HEK293T (cell line): ENCODE data around the gene PRKCG.

ENCODE experiments used
- CTCF ChIA-PET: fragments of 350-600 bp; formaldehyde crosslinking; extraction: SDS; loops from one replicate; lab custom pipeline; 2021; ENCODE audit warnings: antibody characterized with exemption, inconsistent platforms; lab: Yijun Ruan, JAX
- POLR2A ChIA-PET: fragments of 350-600 bp; formaldehyde crosslinking; extraction: SDS; loops from one replicate; lab custom pipeline; 2020; ENCODE audit warnings: antibody characterized with exemption, inconsistent platforms; lab: Yijun Ruan, JAX
- DNase-seq: peaks from one replicate; pipeline ENCODE4 v3.0.0; 2012; ENCODE audit warnings: mixed read lengths; ENCODE audit errors: extremely low spot score
- ARNT ChIP-seq: fragments of 450-650 bp; IDR thresholded peaks from 2 replicates; pipeline ENCODE4 v1.6.1; 2017; ENCODE audit warnings: mild to moderate bottlenecking
- BHLHE40 ChIP-seq: fragments of 450-650 bp; IDR thresholded peaks from 2 replicates; pipeline ENCODE4 v1.6.1; 2016; ENCODE audit warnings: mild to moderate bottlenecking, moderate library complexity, borderline replicate concordance
- CTBP1 ChIP-seq: fragments of 450-650 bp; IDR thresholded peaks from 2 replicates; pipeline ENCODE4 v1.6.1; 2016; ENCODE audit warnings: borderline replicate concordance
- ELF4 ChIP-seq: fragments of 450-650 bp; IDR thresholded peaks from 2 replicates; pipeline ENCODE4 v1.6.1; 2017; ENCODE audit warnings: antibody characterized with exemption
- FOXA1 ChIP-seq: fragments of 450-650 bp; IDR thresholded peaks from 2 replicates; pipeline ENCODE4 v1.6.1; 2016; ENCODE audit warnings: mild to moderate bottlenecking
- FOXK2 ChIP-seq: fragments of 450-650 bp; IDR thresholded peaks from 2 replicates; pipeline ENCODE4 v1.6.1; 2016; ENCODE audit warnings: mild to moderate bottlenecking
- FOXM1 ChIP-seq: fragments of 450-650 bp; IDR thresholded peaks from 2 replicates; pipeline ENCODE4 v1.6.1; 2017; ENCODE audit warnings: mild to moderate bottlenecking, borderline replicate concordance
- HDGF ChIP-seq: fragments of 450-650 bp; IDR thresholded peaks from 2 replicates; pipeline ENCODE4 v1.6.1; 2017; ENCODE audit warnings: antibody characterized with exemption, borderline replicate concordance
- L3MBTL2 ChIP-seq: fragments of 450-650 bp; conservative IDR thresholded peaks from 2 replicates; pipeline ENCODE4 v1.6.1; 2016; ENCODE audit warnings: mild to moderate bottlenecking
- LEF1 ChIP-seq: fragments of 450-650 bp; IDR thresholded peaks from 2 replicates; pipeline ENCODE4 v1.6.1; 2017; ENCODE audit warnings: mild to moderate bottlenecking, borderline replicate concordance
- NFRKB ChIP-seq: fragments of 450-650 bp; IDR thresholded peaks from 2 replicates; pipeline ENCODE4 v1.6.1; 2016; ENCODE audit warnings: mild to moderate bottlenecking, moderate library complexity
- PKNOX1 ChIP-seq: fragments of 450-650 bp; IDR thresholded peaks from 2 replicates; pipeline ENCODE4 v1.6.1; 2016
- SP1 ChIP-seq: fragments of 450-650 bp; IDR thresholded peaks from 2 replicates; pipeline ENCODE4 v1.6.1; 2017
- SUZ12 ChIP-seq: fragments of 450-650 bp; IDR thresholded peaks from 2 replicates; pipeline ENCODE4 v1.6.1; 2016; ENCODE audit warnings: mild to moderate bottlenecking
- TARDBP ChIP-seq: fragments of 450-650 bp; IDR thresholded peaks from 2 replicates; pipeline ENCODE4 v1.6.1; 2016
- ZNF384 ChIP-seq: fragments of 450-650 bp; IDR thresholded peaks from 2 replicates; pipeline ENCODE4 v1.6.1; 2016

PRKCG gene

GRCh38 chr19:53872762-53873161 lies 9.2 kb upstream of the PRKCG start:
- ChIA-PET CTCF (no interaction called here), POLR2A (interaction anchor here (1.5 kb wide), 1 partner anchor 9 kb away, joined by 6 read pairs; the partner anchor contains the start of gene PRKCG)
- no peak for DNase-seq
- TF ChIP-seq FOXM1: no peak
- TF ChIP-seq LEF1: no peak
- TF ChIP-seq BHLHE40: no peak
- TF ChIP-seq FOXK2: no peak
- TF ChIP-seq SP1: no peak
- TF ChIP-seq TARDBP: no peak
- no peak for TF ChIP-seq ZNF384
- no peak for TF ChIP-seq ARNT
- TF ChIP-seq NFRKB: no peak
- no peak for TF ChIP-seq HDGF
- TF ChIP-seq PKNOX1: no peak
- TF ChIP-seq FOXA1: no peak
- no peak for TF ChIP-seq L3MBTL2
- no peak for TF ChIP-seq SUZ12
- no peak for TF ChIP-seq ELF4
- TF ChIP-seq CTBP1: no peak

- ChIA-PET POLR2A (no interaction called here), CTCF (interaction anchor here (0.5 kb wide), 1 partner anchor 186 kb away, joined by 3 read pairs; no protein-coding TSS in a partner anchor)
- no peak for TF ChIP-seq ARNT
- TF ChIP-seq L3MBTL2: no peak
- no peak for TF ChIP-seq ELF4
- no peak for TF ChIP-seq LEF1
- no peak for TF ChIP-seq PKNOX1
- TF ChIP-seq ZNF384: no peak
- no peak for TF ChIP-seq HDGF
- no peak for TF ChIP-seq FOXK2
- no peak for TF ChIP-seq SUZ12
- no peak for TF ChIP-seq FOXA1
- TF ChIP-seq TARDBP: no peak
- no peak for TF ChIP-seq SP1
- no peak for TF ChIP-seq FOXM1
- no peak for TF ChIP-seq NFRKB
- no peak for DNase-seq
Measured at GRCh38 chr19:53873773-53874605, 8.0 kb upstream of the PRKCG start.

- ChIA-PET POLR2A (no interaction called here), CTCF (no interaction called here)
- no peak for TF ChIP-seq CTBP1
- no peak for TF ChIP-seq FOXM1
- no peak for TF ChIP-seq ZNF384
- TF ChIP-seq NFRKB: no peak
- TF ChIP-seq LEF1: no peak
- TF ChIP-seq PKNOX1: no peak
- TF ChIP-seq L3MBTL2: no peak
- no peak for TF ChIP-seq ELF4
- no peak for TF ChIP-seq ARNT
- no peak for TF ChIP-seq FOXK2
- no peak for DNase-seq
Measured at GRCh38 chr19:53874606-53874990, 7.4 kb upstream of the PRKCG start.

GRCh38 chr19:53875602-53876325 lies 6.2 kb upstream of the PRKCG start:
- CTCF ChIA-PET: no interaction called here
- TF ChIP-seq ARNT (no peak), TARDBP (no peak), PKNOX1 (no peak), SP1 (no peak), NFRKB (no peak), L3MBTL2 (no peak), FOXM1 (no peak)
- DNase-seq: no peak
- POLR2A ChIA-PET: interaction anchor here (1.3 kb wide), 1 partner anchor 104 kb away, joined by 4 read pairs; no protein-coding TSS in a partner anchor

GRCh38 chr19:53876651-53877224 lies 5.3 kb upstream of the PRKCG start:
- CTCF ChIA-PET: interaction anchor here (0.6 kb wide), 1 partner anchor 66 kb away, joined by 3 read pairs; no protein-coding TSS in a partner anchor
- no peak for DNase-seq
- POLR2A ChIA-PET: interaction anchor here (0.6 to 1.3 kb wide), 2 partner anchors 9 to 103 kb away, joined by 3 to 4 read pairs; partner anchors contain the start of gene MYADM
- TF ChIP-seq BHLHE40: no peak
- TF ChIP-seq ZNF384: no peak
- no peak for TF ChIP-seq FOXA1
- TF ChIP-seq ELF4: no peak
- TF ChIP-seq PKNOX1: no peak
- TF ChIP-seq TARDBP: no peak
- no peak for TF ChIP-seq CTBP1
- no peak for TF ChIP-seq ARNT
- TF ChIP-seq HDGF: no peak
- TF ChIP-seq LEF1: no peak
- no peak for TF ChIP-seq SUZ12
- TF ChIP-seq FOXK2: no peak
- no peak for TF ChIP-seq FOXM1
- TF ChIP-seq NFRKB: no peak
- no peak for TF ChIP-seq L3MBTL2
- TF ChIP-seq SP1: no peak
